Kidney (tissue), 14 donors: Measurements from ENCODE around the gene ETV6. TPM values are rescaled to one million over a fixed set of nuclear protein-coding genes. Genes with fewer than 3 reads are reported as not detected.

Source experiments
- DNase-seq, 5 donors: peaks; one replicate each; pipeline ENCODE4 v3.0.0-alpha.2; 2013 to 2020
- FAIRE-seq: peaks from 2 replicates; lab custom pipeline; 2012; peaks lifted over from hg19 to GRCh38; lab: Jason Lieb, UNC
- H3K27ac ChIP-seq, 2 donors: one replicate each; pipeline ENCODE4 v1.7.0; 2013; ENCODE audit warnings: low read depth in 2 of 2, low read length in 2 of 2, inconsistent platforms in 1 of 2
- H3K27me3 ChIP-seq: one replicate; pipeline ENCODE4 v1.7.1; 2013; ENCODE audit warnings: low read length, inconsistent platforms; ENCODE audit not compliant: control insufficient read depth, insufficient read depth
- H3K36me3 ChIP-seq, 3 donors: one replicate each; pipeline versions ENCODE4 v1.7.0 to v1.7.1; 2013; ENCODE audit warnings: low read length in 3 of 3, control low read depth in 1 of 3, inconsistent platforms in 1 of 3; ENCODE audit not compliant: insufficient read depth in 3 of 3, control insufficient read depth in 2 of 3
- H3K4me1 ChIP-seq, 3 donors: one replicate each; pipeline versions ENCODE4 v1.7.0 to v1.7.1; 2013; ENCODE audit warnings: low read length in 3 of 3, inconsistent platforms in 1 of 3, low read depth in 1 of 3; ENCODE audit not compliant: control insufficient read depth in 2 of 3, insufficient read depth in 2 of 3
- H3K4me3 ChIP-seq, 3 donors: one replicate each; pipeline versions ENCODE4 v1.7.0 to v1.8.1; 2013; ENCODE audit warnings: low read length in 3 of 3, control low read depth in 1 of 3, inconsistent platforms in 1 of 3
- H3K9ac ChIP-seq, 3 donors: one replicate each; pipeline versions ENCODE4 v1.7.0 to v1.7.1; 2013; ENCODE audit warnings: low read length in 3 of 3, control low read depth in 1 of 3, inconsistent platforms in 1 of 3
- H3K9me3 ChIP-seq, 3 donors: one replicate each; pipeline versions ENCODE4 v1.7.0 to v1.7.1; 2013; ENCODE audit warnings: low read length in 3 of 3, control low read depth in 1 of 3, inconsistent platforms in 1 of 3; ENCODE audit not compliant: control insufficient read depth in 2 of 3, insufficient read depth in 1 of 3
- CTCF ChIP-seq: IDR thresholded peaks from 3 replicates; pipeline ENCODE4 v1.5.1; 2012; ENCODE audit warnings: mild to moderate bottlenecking, moderate library complexity, borderline replicate concordance; ENCODE audit not compliant: insufficient read depth; ENCODE audit errors: extremely low read depth
- intact Hi-C: fragments of 100-400 bp; cut with DNase I; formaldehyde crosslinking; loops from one replicate; pipeline ENCODE4 v1.11.1; 2022
- polyA plus RNA-seq: library from polyadenylated mRNA; stranded (reverse); fragments of 350-450 nt; fragmentation: Illumina TruSeq; extraction: RNeasy Lipid Tissue Mini Kit (QIAGEN cat#74804); gene quantifications from one replicate; pipeline ENCODE4 v1.2.3, GENCODE V29; 2014; ENCODE audit warnings: low read depth, low replicate concordance; ENCODE audit not compliant: insufficient read depth
- total RNA-seq: library from RNA; stranded (reverse); fragmentation: NEBNext Ultra II Directional; extraction: Animal tissue kit (Norgen Biotek cat#: 25700); gene quantifications from one replicate; pipeline ENCODE4 v1.2.1, GENCODE V29; 2021
- donor health status: control.
- donor health status: control.
- donor health status: control.
- donor health status: control.
- donor health status: control.
- donor health status: DM: yes; HTN: yes; CAD: no.
- donor health status: Normal renal cell carcinoma (clear cell type).

Gene ETV6
- total and polyA plus RNA-seq, 2 donors from 2014 or later = 5.2 to 59.8 TPM

DNA sequence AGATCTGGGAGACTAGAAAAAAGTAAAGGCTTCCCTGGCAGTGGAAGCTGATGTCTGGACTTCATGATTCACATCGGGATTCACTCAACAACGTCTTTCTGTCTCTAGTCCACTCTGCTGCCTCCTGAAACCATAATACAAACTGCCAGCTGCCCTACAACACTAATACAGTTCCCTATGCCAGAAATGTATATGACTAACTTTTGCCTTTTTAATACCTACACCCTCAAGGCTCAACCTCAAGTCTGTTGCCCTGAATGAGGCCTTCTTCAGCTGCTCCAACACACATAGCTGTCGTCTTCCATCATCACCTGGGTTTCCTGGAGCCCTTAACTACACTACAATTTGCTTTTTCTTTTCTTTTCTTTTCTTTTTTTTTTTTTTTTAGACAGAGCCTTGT, 238.6 kb downstream of the ETV6 start:
- intact Hi-C loops = no loop called here
- Histone ChIP-seq H3K27me3 (no peaks in the 10 kb centered on the region), H3K9me3 (no peaks in the 10 kb centered on the region), H3K4me1 (peaks cover 0 to 2% (median 0%) of the 10 kb centered on the region in 3 donors), H3K9ac (no peak overlapping the region), H3K4me3 (no peak overlapping the region), H3K36me3 (peaks cover 0 to 11% (median 2%) of the 10 kb centered on the region in 3 donors), H3K27ac (no peak overlapping the region)
- DNase-seq (no peak), FAIRE-seq (no peak)
- no peak for TF ChIP-seq CTCF

- H3K9me3 ChIP-seq = no peaks in the 10 kb centered on the region
- no peak overlapping the region for H3K4me3 ChIP-seq
- no peak for TF ChIP-seq CTCF
- DNase-seq (no peak), FAIRE-seq (no peak)
- H3K27ac ChIP-seq = no peak overlapping the region
- H3K27me3 ChIP-seq = no peaks in the 10 kb centered on the region
- intact Hi-C loops = no loop called here
- peaks cover 0 to 11% (median 2%) of the 10 kb centered on the region in 3 donors for H3K36me3 ChIP-seq
- no peak overlapping the region for H3K9ac ChIP-seq
- no peaks in the 10 kb centered on the region for H3K4me1 ChIP-seq
These were observed 241.9 kb downstream of the ETV6 start for GRCh38 chr12:11891346-11891745.

DNA sequence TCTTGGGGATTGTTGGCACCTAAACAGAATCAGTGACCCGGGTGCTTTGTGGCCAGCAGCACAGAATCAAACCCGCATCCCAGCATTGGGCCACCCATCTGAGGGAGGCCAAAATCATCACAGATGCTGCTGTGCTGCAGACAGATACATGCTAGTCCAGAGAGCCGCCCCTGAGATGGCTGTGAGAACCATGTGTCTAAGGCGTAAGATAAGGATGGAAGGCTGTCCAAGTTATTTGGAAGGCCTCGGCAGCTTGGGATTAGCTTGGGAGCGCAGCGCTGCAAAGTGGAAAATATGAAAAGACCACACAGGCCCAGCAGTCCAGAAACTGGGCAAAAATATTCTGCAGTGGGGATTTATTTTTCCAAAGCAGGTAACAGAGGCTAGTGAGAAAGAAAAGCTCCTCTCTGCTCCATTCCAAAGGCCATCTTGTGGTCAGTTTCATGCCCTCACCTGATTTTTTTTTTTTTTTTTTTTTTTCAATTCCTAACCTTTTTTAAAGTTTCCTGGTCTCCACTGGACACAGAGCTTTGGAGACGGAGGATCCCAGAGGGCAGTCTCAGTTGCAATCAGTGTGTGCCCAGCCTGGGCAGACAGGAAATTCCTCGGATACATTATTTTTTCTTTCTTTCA, 242.4 kb downstream of the ETV6 start:
- Histone ChIP-seq H3K36me3 (peaks cover 0 to 11% (median 0%) of the 10 kb centered on the region in 3 donors), H3K27ac (no peak overlapping the region), H3K9ac (no peak overlapping the region), H3K9me3 (no peaks in the 10 kb centered on the region), H3K27me3 (no peaks in the 10 kb centered on the region), H3K4me1 (no peaks in the 10 kb centered on the region), H3K4me3 (no peak overlapping the region)
- FAIRE-seq (no peak), DNase-seq (no peak)
- intact Hi-C loops = no loop called here
- no peak for TF ChIP-seq CTCF
